ENCODE results near the gene SLIT3. TPM values are rescaled to one million over a fixed set of nuclear protein-coding genes. Genes with fewer than 3 reads are reported as not detected.

The SLIT3 gene
- total and polyA plus RNA-seq, 10 of the 15 experiments (the other 5 are each of a cell fraction or from before 2014, with no cell fraction given) = 0.05 TPM; not detected in 9

GRCh38 chr5:169219961-169220360 is 81.0 kb downstream of the SLIT3 start:
- TF ChIP-seq KAT2A (conservative IDR thresholded peaks at IDR 0.05; ENCODE audit: control insufficient read depth, low read depth, low read length) = no peak
- TF ChIP-seq CHD4 (IDR thresholded peaks at IDR 0.05) = no peak
- H3K27me3 ChIP-seq (replicated peaks in 1 of 2; ENCODE audit: control insufficient read depth in 2 of 2, insufficient read depth in 2 of 2, low read length in 1 of 2) = no peaks in the 10 kb centered on the region
- FAIRE-seq (no peak), DNase-seq (ENCODE audit: low read depth, low spot score) (no peak), ATAC-seq (no peak)
- H3K4me1 ChIP-seq (ENCODE audit: control insufficient read depth, insufficient read depth, low read length) = no peaks in the 10 kb centered on the region
- no peak overlapping the region for H3K27ac ChIP-seq (ENCODE audit: control insufficient read depth, insufficient read depth)
- H3K36me3 ChIP-seq (ENCODE audit: control insufficient read depth in 2 of 2, insufficient read depth in 2 of 2, low read length in 1 of 2) = no peaks in the 10 kb centered on the region
- H3K9me3 ChIP-seq (replicated peaks; ENCODE audit: control insufficient read depth, insufficient read depth, low read length) = no peaks in the 10 kb centered on the region
- 53% methylated on average over 6 of the region's 6 CpGs for WGBS (ENCODE audit: insufficient coverage, insufficient replicate concordance, low lambda C conversion rate, missing lambda C conversion rate)
- BruUV-seq (replicated peaks) = no TSS peak
- in situ Hi-C loops (cut with MboI) (no loop called here), intact Hi-C loops (cut with micrococcal nuclease; ENCODE audit: unreplicated experiment) (no loop called here)
- ChIA-PET POLR2A (no interaction called here), RAD21 (ENCODE audit: unreplicated experiment) (no interaction called here), CTCF (no interaction called here), SMC1A (ENCODE audit: uncharacterized antibody, unreplicated experiment) (no interaction called here)
- no peak overlapping the region for H2AFZ ChIP-seq (ENCODE audit: control insufficient read depth, low read depth, low read length)
- H3K4me3 ChIP-seq = no peak overlapping the region
- H3K4me2 ChIP-seq (ENCODE audit: control insufficient read depth, insufficient read depth) = no peak overlapping the region
- H4K20me1 ChIP-seq (ENCODE audit: control insufficient read depth, insufficient read depth) = no peaks in the 10 kb centered on the region
- H3K79me2 ChIP-seq (ENCODE audit: control insufficient read depth, insufficient read depth, low read length) = no peaks in the 10 kb centered on the region
- H3K9ac ChIP-seq (ENCODE audit: control insufficient read depth, insufficient read depth, low read length) = no peak overlapping the region

GRCh38 chr5:169219351-169219750 is 81.6 kb downstream of the SLIT3 start:
- Histone ChIP-seq H3K79me2 (ENCODE audit: control insufficient read depth, insufficient read depth, low read length) (no peaks in the 10 kb centered on the region), H3K36me3 (ENCODE audit: control insufficient read depth in 2 of 2, insufficient read depth in 2 of 2, low read length in 1 of 2) (no peaks in the 10 kb centered on the region), H3K4me3 (no peak overlapping the region), H3K27ac (ENCODE audit: control insufficient read depth, insufficient read depth) (no peak overlapping the region), H4K20me1 (ENCODE audit: control insufficient read depth, insufficient read depth) (no peaks in the 10 kb centered on the region), H2AFZ (ENCODE audit: control insufficient read depth, low read depth, low read length) (no peak overlapping the region), H3K27me3 (replicated peaks in 1 of 2; ENCODE audit: control insufficient read depth in 2 of 2, insufficient read depth in 2 of 2, low read length in 1 of 2) (no peaks in the 10 kb centered on the region), H3K4me1 (ENCODE audit: control insufficient read depth, insufficient read depth, low read length) (no peaks in the 10 kb centered on the region), H3K9ac (ENCODE audit: control insufficient read depth, insufficient read depth, low read length) (no peak overlapping the region), H3K4me2 (ENCODE audit: control insufficient read depth, insufficient read depth) (no peak overlapping the region), H3K9me3 (replicated peaks; ENCODE audit: control insufficient read depth, insufficient read depth, low read length) (no peaks in the 10 kb centered on the region)
- no peak for DNase-seq (ENCODE audit: low read depth, low spot score)
- ChIA-PET POLR2A (no interaction called here), CTCF (no interaction called here), SMC1A (ENCODE audit: uncharacterized antibody, unreplicated experiment) (interaction anchor here (0.5 kb wide), 1 partner anchor 27 kb away, joined by 3 read pairs; no protein-coding TSS in a partner anchor), RAD21 (ENCODE audit: unreplicated experiment) (no interaction called here)
- BruUV-seq (replicated peaks) = no TSS peak
- TF ChIP-seq IRF3 (IDR thresholded peaks at IDR 0.05) = no peak
- no peak for TF ChIP-seq SMAD1 (IDR thresholded peaks at IDR 0.05; ENCODE audit: low read depth, partially characterized antibody)
- intact Hi-C loops (cut with micrococcal nuclease; ENCODE audit: unreplicated experiment) (no loop called here), in situ Hi-C loops (cut with MboI) (no loop called here)
- no peak for FAIRE-seq
- ATAC-seq = no peak
- 2% methylated on average over 5 of the region's 5 CpGs for WGBS (ENCODE audit: insufficient coverage, insufficient replicate concordance, low lambda C conversion rate, missing lambda C conversion rate)
